SK-N-SH (cell line): ENCODE results near the gene CDK14. TPM values are rescaled to one million over a fixed set of nuclear protein-coding genes. Genes with fewer than 3 reads are reported as not detected.

ENCODE experiments used
- CTCF ChIA-PET: fragments of 300-600, 350-600 bp; formaldehyde crosslinking; extraction: SDS; loops from one replicate; lab custom pipeline; 2021; lab: Yijun Ruan, JAX
- POLR2A ChIA-PET: fragments of 350-600 bp; sonication (Branson Sonifier 250); formaldehyde crosslinking; extraction: SDS; loops from one replicate; lab custom pipeline; 2020; ENCODE audit warnings: antibody characterized with exemption, inconsistent platforms; lab: Yijun Ruan, JAX
- DNase-seq: peaks from one replicate; pipeline ENCODE4 v3.0.0; 2012
- H2AFZ ChIP-seq: fragments of 200-600 bp; sonication (generic); 2 replicates; pipeline ENCODE4 v1.8.1; 2016; ENCODE audit warnings: antibody characterized with exemption, mild to moderate bottlenecking, low read depth
- H3F3A ChIP-seq: fragments of 200-600 bp; sonication (generic); replicated peaks from 2 replicates; pipeline ENCODE3; 2016; ENCODE audit warnings: antibody characterized with exemption, mild to moderate bottlenecking; ENCODE audit not compliant: insufficient read depth
- H3K27ac ChIP-seq, 2 experiments: fragments of 200-500 bp in 1 of 2; fragments of 200-600 bp in 1 of 2; sonication (Bioruptor generic) in 1 of 2; sonication (generic), shearing (Covaris generic) in 1 of 2; 2 replicates each; pipeline versions ENCODE4 v1.5.1 to v1.6.1; 2014 to 2016; ENCODE audit warnings: low read depth in 2 of 2, inconsistent platforms in 1 of 2, low read length in 1 of 2, mild to moderate bottlenecking in 1 of 2, mixed read lengths in 1 of 2
- H3K27me3 ChIP-seq: fragments of 200-600 bp; sonication (generic), shearing (Covaris generic); 2 replicates; pipeline ENCODE4 v1.6.1; 2016; ENCODE audit warnings: mixed run types; ENCODE audit not compliant: insufficient read depth
- H3K36me3 ChIP-seq, 2 experiments: fragments of 200-500 bp in 1 of 2; fragments of 200-600 bp in 1 of 2; sonication (Bioruptor generic) in 1 of 2; sonication (generic) in 1 of 2; replicated peaks in 1 of 2; 2 replicates each; pipeline versions ENCODE3 to v1.5.1; 2014 to 2016; ENCODE audit warnings: low read length in 1 of 2, mild to moderate bottlenecking in 1 of 2; ENCODE audit not compliant: insufficient read depth in 2 of 2, control insufficient read depth in 1 of 2
- H3K4me1 ChIP-seq, 2 experiments: fragments of 200-500 bp in 1 of 2; fragments of 200-600 bp in 1 of 2; sonication (Bioruptor generic) in 1 of 2; sonication (generic), shearing (Covaris generic) in 1 of 2; 2 replicates each; pipeline versions ENCODE4 v1.5.1 to v1.6.1; 2014 to 2016; ENCODE audit warnings: low read depth in 1 of 2, low read length in 1 of 2, mixed run types in 1 of 2; ENCODE audit not compliant: insufficient read depth in 2 of 2, control insufficient read depth in 1 of 2
- H3K4me2 ChIP-seq: fragments of 200-600 bp; sonication (generic), shearing (Covaris generic); 2 replicates; pipeline ENCODE4 v1.6.1; 2017; ENCODE audit warnings: mixed run types
- H3K4me3 ChIP-seq, 2 experiments: fragments of 200-500 bp in 1 of 2; fragments of 200-600 bp in 1 of 2; sonication (Bioruptor generic) in 1 of 2; sonication (generic), shearing (Covaris generic) in 1 of 2; 2 replicates each; pipeline versions ENCODE4 v1.5.1 to v1.8.1; 2014 to 2016; ENCODE audit warnings: low read depth in 2 of 2, inconsistent platforms in 1 of 2, low read length in 1 of 2, mild to moderate bottlenecking in 1 of 2, mixed read lengths in 1 of 2, moderate library complexity in 1 of 2
- H3K79me2 ChIP-seq: fragments of 200-600 bp; sonication (generic); 2 replicates; pipeline ENCODE4 v1.8.1; 2017; ENCODE audit warnings: mild to moderate bottlenecking; ENCODE audit not compliant: insufficient read depth
- H3K9ac ChIP-seq: fragments of 200-600 bp; sonication (generic); 2 replicates; pipeline ENCODE4 v1.6.1; 2017; ENCODE audit warnings: mixed run types
- H3K9me2 ChIP-seq: fragments of 200-600 bp; sonication (generic); 2 replicates; pipeline ENCODE4 v1.6.1; 2017; ENCODE audit warnings: mixed run types
- H3K9me3 ChIP-seq: fragments of 200-600 bp; sonication (generic); 2 replicates; pipeline ENCODE4 v1.6.1; 2017; ENCODE audit warnings: mixed run types, mild to moderate bottlenecking, moderate library complexity
- H4K20me1 ChIP-seq: fragments of 200-600 bp; sonication (generic); 2 replicates; pipeline ENCODE4 v1.6.1; 2017; ENCODE audit warnings: mild to moderate bottlenecking, mixed run types; ENCODE audit not compliant: insufficient read depth
- ELF1 ChIP-seq: IDR thresholded peaks from 2 replicates; pipeline ENCODE4 v1.4.0; 2012
- EZH2phosphoT487 ChIP-seq: fragments of 200-600 bp; sonication (generic); IDR thresholded peaks from 2 replicates; pipeline ENCODE4 v1.6.1; 2017; ENCODE audit warnings: low read depth, mixed run types, mild to moderate bottlenecking, antibody characterized with exemption, moderate library complexity, borderline replicate concordance
- FOSL2 ChIP-seq: IDR thresholded peaks from 2 replicates; pipeline ENCODE4 v1.4.0; 2012; ENCODE audit warnings: low read depth, mild to moderate bottlenecking, moderate library complexity, borderline replicate concordance
- JUND ChIP-seq: IDR thresholded peaks from 2 replicates; pipeline ENCODE4 v1.4.0; 2012
- MEF2A ChIP-seq: IDR thresholded peaks from 2 replicates; pipeline ENCODE4 v1.4.0; 2012; ENCODE audit warnings: low read depth, borderline replicate concordance
- MXI1 ChIP-seq: IDR thresholded peaks from 2 replicates; pipeline ENCODE4 v1.6.1; 2012; ENCODE audit warnings: mild to moderate bottlenecking, low read depth, low read length, improper control_type of control experiment
- NFIC ChIP-seq: IDR thresholded peaks from 2 replicates; pipeline ENCODE4 v1.4.0; 2012; ENCODE audit warnings: borderline replicate concordance
- NRF1 ChIP-seq: IDR thresholded peaks from 2 replicates; pipeline ENCODE4 v1.6.1; 2012; ENCODE audit warnings: low read depth, mild to moderate bottlenecking, low read length
- PBX3 ChIP-seq: IDR thresholded peaks from 2 replicates; pipeline ENCODE4; 2012
- POLR2AphosphoS5 ChIP-seq: IDR thresholded peaks from 2 replicates; pipeline ENCODE4 v1.6.1; 2012; ENCODE audit warnings: low read depth, low read length
- REST ChIP-seq: IDR thresholded peaks from 2 replicates; pipeline ENCODE4 v1.6.1; 2012; ENCODE audit warnings: mild to moderate bottlenecking, low read depth, low read length, moderate library complexity
- TAF1 ChIP-seq: IDR thresholded peaks from 2 replicates; pipeline ENCODE4 v1.6.1; 2012; ENCODE audit warnings: low read depth, mild to moderate bottlenecking, low read length, moderate library complexity, borderline replicate concordance
- TCF12 ChIP-seq: IDR thresholded peaks from 2 replicates; pipeline ENCODE4 v1.4.0; 2012
- TEAD4 ChIP-seq: IDR thresholded peaks from 2 replicates; pipeline ENCODE4 v1.4.0; 2012; ENCODE audit warnings: mild to moderate bottlenecking, borderline replicate concordance; ENCODE audit not compliant: insufficient read depth
- YY1 ChIP-seq: IDR thresholded peaks from 2 replicates; pipeline ENCODE4 v1.4.0; 2012; ENCODE audit warnings: low read depth, mild to moderate bottlenecking
- ZBTB33 ChIP-seq: IDR thresholded peaks from 2 replicates; pipeline ENCODE4 v1.4.0; 2012; ENCODE audit warnings: low read depth, borderline replicate concordance
- WGBS: methylation state at CpG from one replicate; pipeline ENCODE4 v1.1.6; 2017; ENCODE audit warnings: low lambda C conversion rate; 5-methylcytosine and 5-hydroxymethylcytosine counted together
- polyA plus RNA-seq, 3 experiments: library from polyadenylated mRNA; depleted of rRNA; stranded (reverse); fragments of >200 nt; gene quantifications; 2 replicates each; pipeline ENCODE4 v1.2.3, GENCODE V29; 2012

The CDK14 gene
- polyA plus RNA-seq, 1 of the 3 experiments (the other 2 are of a cell fraction) = 13.9 TPM

- H3K36me3 ChIP-seq = peaks cover 0 to 20% of the 10 kb centered on the region in 2 experiments
- H2AFZ ChIP-seq = no peak overlapping the region
- no peak overlapping the region for H3K4me2 ChIP-seq
- peaks cover 11% of the 10 kb centered on the region for H3F3A ChIP-seq
- POLR2A ChIA-PET = no interaction called here
- no peak overlapping the region for H3K27ac ChIP-seq
- H4K20me1 ChIP-seq = peaks cover 11% of the 10 kb centered on the region; the same call in 1 of the 2 replicates
- no peak for DNase-seq
- H3K4me3 ChIP-seq = no peak overlapping the region
- peaks cover 0 to 4% of the 10 kb centered on the region in 2 experiments; a peak in 2 of 4 replicates for H3K4me1 ChIP-seq
- H3K79me2 ChIP-seq = peaks cover 94% of the 10 kb centered on the region
- TF ChIP-seq MXI1 = no peak
- no peak for TF ChIP-seq TCF12
- no peak for TF ChIP-seq ELF1
- TF ChIP-seq REST = no peak
- TF ChIP-seq FOSL2 = no peak
- no peak for TF ChIP-seq YY1
- no peaks in the 10 kb centered on the region for H3K9me2 ChIP-seq
- H3K9ac ChIP-seq = no peak overlapping the region
- CTCF ChIA-PET = interaction anchor here (1.3 to 2.0 kb wide), 2 partner anchors 53 to 386 kb away, joined by 4 to 6 read pairs; partner anchors contain the start of gene CDK14
- H3K27me3 ChIP-seq = no peaks in the 10 kb centered on the region
- peaks cover 7% of the 10 kb centered on the region; the same call in 1 of the 2 replicates for H3K9me3 ChIP-seq
Measured at GRCh38 chr7:90648834-90649233, 52.7 kb downstream of the CDK14 start.

- peak overlapping the region; percentile 61; the same call in 1 of the 2 replicates for H3K4me2 ChIP-seq
- peaks cover 0 to 16% of the 10 kb centered on the region in 2 experiments for H3K36me3 ChIP-seq
- H3K27ac ChIP-seq = peak overlapping the region in 1 of 2 experiments; percentile 92; a peak in 3 of 4 replicates
- peaks cover 38% of the 10 kb centered on the region for H3F3A ChIP-seq
- no peaks in the 10 kb centered on the region for H3K9me2 ChIP-seq
- peaks cover 91% of the 10 kb centered on the region for H3K79me2 ChIP-seq
- H3K9ac ChIP-seq = peak overlapping the region; percentile 2; the same call in 1 of the 2 replicates
- CTCF ChIA-PET = interaction anchor here (1.0 kb wide), 1 partner anchor 380 kb away, joined by 5 read pairs; no protein-coding TSS in a partner anchor
- H3K4me1 ChIP-seq = peaks cover 0 to 15% of the 10 kb centered on the region in 2 experiments; a peak in 2 of 4 replicates
- DNase-seq = no peak
- H3K9me3 ChIP-seq = no peaks in the 10 kb centered on the region
- H3K4me3 ChIP-seq = no peak overlapping the region; a peak in 1 of 4 replicates
- POLR2A ChIA-PET = no interaction called here
- 68% methylated on average over 4 of the region's 4 CpGs for WGBS
- no peaks in the 10 kb centered on the region; the same call in 1 of the 2 replicates for H4K20me1 ChIP-seq
- no peaks in the 10 kb centered on the region for H3K27me3 ChIP-seq
- no peak overlapping the region for H2AFZ ChIP-seq
- TF ChIP-seq NFIC (no peak), NRF1 (no peak), PBX3 (no peak), MXI1 (no peak), JUND (no peak), MEF2A (no peak), TEAD4 (no peak), YY1 (no peak), POLR2AphosphoS5 (no peak), ZBTB33 (no peak), EZH2phosphoT487 (no peak), REST (no peak), TAF1 (no peak)
Measured at GRCh38 chr7:90654718-90655427, 58.8 kb downstream of the CDK14 start.
